HG03469 (cell line): Measurements from ENCODE around the gene TCOF1.
"Not testable (repeated sequence)": the region's sequence is repeated elsewhere in the genome, so short reads cannot be mapped to it uniquely, and the experiment has no call there.

Experiments
- ATAC-seq: cut with Tn5 transposase; IDR thresholded peaks from one replicate; pipeline ENCODE4 v1.9.1; 2021; ENCODE audit warnings: mild to moderate bottlenecking, moderate library complexity, moderate number of reproducible peaks; ENCODE audit not compliant: unreplicated experiment

The TCOF1 gene

DNA sequence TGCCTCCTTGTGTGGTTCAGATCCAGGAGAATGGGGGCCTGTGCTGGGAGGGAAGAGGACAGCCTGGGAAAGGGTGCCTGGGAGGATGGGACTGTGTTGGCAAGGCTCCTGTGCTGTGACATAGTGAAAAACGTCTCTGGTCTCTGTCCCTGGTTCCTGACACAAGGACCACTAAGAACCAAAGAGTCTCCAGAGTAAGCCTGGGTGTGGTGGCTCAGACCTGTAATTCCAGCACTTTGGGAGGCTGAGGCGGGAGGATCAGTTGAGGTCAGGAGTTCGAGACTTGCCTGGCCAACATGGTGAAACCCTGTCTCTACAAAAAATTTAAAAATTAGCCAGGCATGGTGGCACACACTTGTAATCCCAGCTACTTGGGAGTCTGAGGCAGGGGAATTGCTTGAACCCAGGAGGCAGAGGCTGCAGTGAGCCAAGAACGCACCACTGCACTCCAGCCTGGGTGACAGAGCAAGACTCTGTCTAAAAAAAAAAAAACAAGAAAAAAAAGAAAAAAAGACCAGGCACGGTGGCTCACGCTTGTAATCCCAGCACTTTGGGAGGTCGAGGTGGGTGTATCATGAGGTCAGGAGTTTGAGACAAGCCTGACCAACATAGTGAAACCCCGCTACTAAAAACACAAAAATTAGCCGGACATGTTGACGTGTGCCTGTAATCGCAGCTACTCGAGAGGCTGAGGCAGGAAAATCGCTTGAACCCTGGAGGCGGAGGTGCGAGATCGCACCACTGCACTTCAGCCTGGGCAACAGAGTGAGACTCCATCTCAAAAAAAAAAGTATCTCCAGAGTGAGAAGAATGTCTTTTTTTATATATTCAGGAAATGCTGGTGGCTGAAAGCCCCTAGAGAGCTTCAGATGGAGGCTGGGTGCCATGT lies 56.6 kb downstream of the TCOF1 start:
- ATAC-seq, result not testable (repeated sequence)

GRCh38 chr5:150419630-150420270 lies 62.3 kb downstream of the TCOF1 start:
- peak; percentile 40 for ATAC-seq

GRCh38 chr5:150422075-150422474 lies 64.6 kb downstream of the TCOF1 start:
- no peak for ATAC-seq

- ATAC-seq, result no peak
Observed at GRCh38 chr5:150422758-150423157, 65.3 kb downstream of the TCOF1 start.

- not testable (repeated sequence) for ATAC-seq
Observed at GRCh38 chr5:150426165-150426564, 68.7 kb downstream of the TCOF1 start.

DNA sequence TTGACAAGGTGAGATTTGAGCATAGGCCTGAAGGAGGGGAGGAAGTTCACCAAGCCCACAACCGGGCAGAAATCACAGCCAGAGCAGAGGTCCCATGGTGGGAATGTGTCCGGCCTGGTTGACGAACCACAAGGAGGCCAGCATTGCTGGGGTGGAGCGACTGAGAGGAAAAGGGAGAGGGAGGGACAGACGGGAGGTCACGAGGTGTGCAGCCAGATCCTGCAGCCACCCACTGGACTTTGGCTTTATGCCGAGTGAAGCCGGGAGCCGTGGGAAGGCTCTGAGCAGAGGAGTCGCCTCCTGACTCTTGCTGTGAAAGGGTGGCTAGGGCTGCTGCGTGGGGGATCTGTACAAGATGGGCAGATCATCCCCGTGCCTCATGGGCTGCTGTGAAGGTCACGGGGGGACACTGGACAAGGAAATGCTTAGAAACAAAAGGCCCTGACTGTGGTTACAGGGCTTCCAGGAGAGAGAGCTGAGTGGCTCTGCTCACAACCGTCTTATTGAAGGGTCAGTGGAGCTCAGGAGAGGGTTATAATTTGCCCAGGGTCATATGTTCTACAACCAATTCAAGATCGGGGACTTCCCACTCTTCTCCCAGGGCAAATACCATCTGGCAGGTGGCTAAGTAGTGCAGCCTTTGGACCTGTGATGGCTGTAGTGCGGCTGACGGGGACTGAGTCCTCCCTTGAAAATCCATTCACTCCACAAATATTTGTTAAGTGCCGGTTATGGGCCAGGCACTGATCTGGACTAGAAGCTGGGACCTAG lies 70.8 kb downstream of the TCOF1 start:
- ATAC-seq, result no peak

GRCh38 chr5:150428978-150429377 lies 71.5 kb downstream of the TCOF1 start:
- no peak for ATAC-seq

DNA sequence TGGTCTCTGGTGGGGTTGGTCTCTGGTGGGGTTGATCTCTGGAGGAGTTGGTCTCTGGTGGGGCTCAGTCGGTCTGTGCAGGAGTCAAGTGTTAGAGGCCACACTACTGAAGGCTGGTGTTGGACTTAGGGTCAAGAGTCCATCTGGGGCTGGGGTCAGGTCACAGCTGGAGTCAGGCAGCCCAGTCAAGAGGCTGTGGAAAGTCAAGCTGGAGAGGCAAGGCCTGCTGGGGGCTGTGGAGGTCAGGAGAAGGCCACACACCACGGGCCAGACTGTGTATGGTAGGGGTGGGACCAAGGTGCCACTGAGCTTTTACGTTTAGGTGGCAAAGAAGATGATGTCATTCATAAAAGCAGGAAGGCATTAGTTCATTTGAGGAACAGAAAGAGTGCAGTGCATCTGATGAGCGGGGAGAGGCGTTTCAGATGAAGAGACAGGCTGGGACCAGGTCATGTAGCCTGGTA lies 71.9 kb downstream of the TCOF1 start:
- ATAC-seq, result no peak

- no peak for ATAC-seq
Observed at GRCh38 chr5:150431048-150431447, 73.6 kb downstream of the TCOF1 start.

GRCh38 chr5:150431574-150431973 lies 74.1 kb downstream of the TCOF1 start:
- ATAC-seq, result no peak

DNA sequence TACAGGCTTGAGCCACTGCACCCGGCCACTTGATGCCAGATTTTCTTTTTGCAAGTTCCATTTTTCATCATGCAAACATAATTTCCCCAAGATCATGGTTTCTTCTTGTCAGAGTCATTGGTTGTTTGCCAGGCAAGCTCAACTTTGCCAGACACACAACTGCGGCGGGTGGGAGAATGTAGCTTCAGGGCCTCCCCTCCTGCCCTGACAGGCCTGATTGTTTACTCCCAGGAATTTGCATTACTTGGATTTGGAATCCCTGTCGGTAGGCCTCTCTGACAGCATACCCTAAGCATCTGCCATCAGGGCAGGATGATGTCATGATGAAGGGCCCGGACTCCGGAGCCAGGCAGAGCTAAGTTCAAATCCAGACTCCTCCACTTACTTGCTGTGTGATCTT lies 77.0 kb downstream of the TCOF1 start:
- ATAC-seq, result no peak

GRCh38 chr5:150436141-150436680 lies 78.7 kb downstream of the TCOF1 start:
- peak; percentile 85 for ATAC-seq

GRCh38 chr5:150438873-150439546 lies 81.5 kb downstream of the TCOF1 start:
- no peak for ATAC-seq

GRCh38 chr5:150440948-150441812 lies 83.7 kb downstream of the TCOF1 start:
- no peak for ATAC-seq

DNA sequence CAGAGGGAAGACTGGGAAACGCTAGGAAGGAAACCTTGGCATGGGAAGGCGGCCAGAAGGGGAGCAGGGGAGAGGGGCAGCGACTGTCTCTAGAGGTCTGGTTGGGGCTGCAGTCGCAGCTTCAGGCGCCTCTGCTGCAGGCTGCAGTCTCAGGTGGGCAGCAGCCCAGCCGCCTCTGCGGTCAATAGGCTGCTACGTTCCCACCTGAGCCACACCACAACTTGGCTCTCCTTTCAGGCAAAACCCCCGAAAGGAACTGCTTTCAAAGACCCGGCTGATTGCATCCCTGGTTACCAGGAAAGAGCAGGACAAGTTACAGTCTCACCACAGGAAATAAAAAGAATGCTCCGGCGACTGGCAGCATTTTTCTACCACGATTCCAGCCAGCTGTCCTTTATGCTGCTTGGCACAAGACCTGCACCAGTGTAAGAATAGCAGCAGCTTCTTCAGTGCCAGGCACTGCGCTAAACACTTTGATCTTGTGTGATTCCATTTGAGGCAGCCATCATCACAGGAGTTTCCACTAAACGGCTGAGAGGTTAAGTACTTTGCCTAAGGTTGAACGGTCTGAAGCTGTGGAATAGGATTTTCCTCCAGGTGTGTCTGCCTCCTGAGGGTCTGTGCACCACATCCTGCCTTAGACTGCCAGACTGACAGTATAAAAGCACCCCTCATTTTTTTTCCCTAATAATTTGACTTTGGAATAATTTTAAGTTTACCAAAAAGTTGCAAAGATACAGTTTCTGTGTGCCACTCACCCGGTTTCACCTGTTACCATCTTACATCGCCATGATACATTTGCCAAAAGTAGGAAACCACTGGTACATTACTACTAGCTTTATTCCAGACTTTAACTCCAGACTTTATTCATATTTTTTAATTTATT lies 84.6 kb downstream of the TCOF1 start:
- no peak for ATAC-seq

GRCh38 chr5:150442699-150443080 lies 85.2 kb downstream of the TCOF1 start:
- ATAC-seq, result no peak

DNA sequence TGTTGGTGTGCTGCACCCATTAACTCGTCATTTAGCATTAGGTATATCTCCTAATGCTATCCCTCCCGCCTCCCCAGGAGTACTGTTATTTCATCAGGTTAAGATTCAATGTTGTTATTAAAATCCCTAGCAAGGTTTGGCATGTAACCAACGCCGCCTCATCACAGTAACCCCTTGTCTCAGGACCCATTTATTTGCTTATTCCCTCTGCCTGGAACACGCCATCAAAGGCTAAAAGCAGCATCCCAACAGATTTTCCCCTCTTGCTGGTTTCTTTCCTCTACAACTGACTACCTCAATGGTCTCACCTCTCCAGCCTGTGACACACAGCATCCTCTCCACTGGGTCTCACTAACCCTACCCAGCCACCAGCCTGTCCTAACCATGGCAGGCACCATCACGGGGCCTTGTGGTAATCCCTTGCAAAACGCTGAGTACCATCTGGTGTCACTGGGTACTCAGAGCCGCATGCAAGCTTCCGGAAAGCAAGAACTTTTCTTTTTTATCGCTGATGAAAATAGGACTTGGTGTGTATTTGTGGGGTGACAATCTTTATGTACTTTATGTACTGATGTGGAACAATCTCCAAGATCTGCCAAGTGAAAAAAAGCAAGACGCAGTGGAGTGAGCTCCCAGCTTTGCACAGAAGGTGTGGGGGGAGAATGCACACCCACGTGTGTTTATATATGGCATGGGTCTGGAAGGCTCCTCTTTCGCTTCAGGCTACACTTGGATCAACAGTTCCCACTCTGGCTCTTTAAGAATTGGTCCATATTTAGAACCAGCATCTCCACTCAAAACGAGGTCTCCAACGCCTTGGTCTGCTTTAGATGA lies 86.0 kb downstream of the TCOF1 start:
- no peak for ATAC-seq

DNA sequence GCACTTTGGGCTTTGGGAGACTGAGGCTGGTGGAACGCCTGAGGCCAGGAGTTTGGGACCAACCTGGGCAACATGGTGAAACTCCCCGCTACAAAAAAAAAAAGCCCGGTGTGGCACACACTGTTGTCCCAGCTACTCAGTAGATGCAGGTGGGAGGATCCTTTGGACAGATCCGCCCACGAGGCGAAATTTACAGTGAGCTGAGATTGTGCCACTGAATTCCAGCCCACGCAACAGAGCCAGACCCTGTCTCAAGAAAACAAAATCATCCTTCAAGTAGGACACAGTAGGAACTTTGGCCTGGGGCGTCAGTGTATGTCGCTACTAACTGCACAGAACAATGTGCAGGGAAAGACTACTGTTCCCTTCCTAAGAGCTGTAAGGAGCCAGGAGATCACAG lies 87.3 kb downstream of the TCOF1 start:
- ATAC-seq, result no peak
